KMS-11 (cell line): ENCODE measurements around the gene SNAPIN.

Experiments used
- H2AFZ ChIP-seq: fragments of 200-600 bp; sonication (generic); 2 replicates; pipeline ENCODE4 v1.6.1; 2016; ENCODE audit warnings: antibody characterized with exemption, mixed run types, low read depth
- H3K27ac ChIP-seq: fragments of 200-600 bp; sonication (generic); 2 replicates; pipeline ENCODE4 v1.6.1; 2016; ENCODE audit warnings: mild to moderate bottlenecking, mixed run types
- H3K27me3 ChIP-seq: fragments of 200-600 bp; sonication (generic); 2 replicates; pipeline ENCODE4 v1.6.1; 2017; ENCODE audit warnings: mild to moderate bottlenecking, low read depth, mixed run types, moderate library complexity; ENCODE audit not compliant: insufficient read depth
- H3K36me3 ChIP-seq: fragments of 200-600 bp; sonication (generic); 2 replicates; pipeline ENCODE4 v1.6.1; 2017; ENCODE audit warnings: mild to moderate bottlenecking, mixed run types; ENCODE audit not compliant: insufficient read depth
- H3K4me1 ChIP-seq: fragments of 200-600 bp; sonication (generic); 2 replicates; pipeline ENCODE4 v1.6.1; 2016; ENCODE audit warnings: mild to moderate bottlenecking, low read depth, mixed run types; ENCODE audit not compliant: poor library complexity, severe bottlenecking
- H3K4me2 ChIP-seq: fragments of 200-600 bp; sonication (generic); 2 replicates; pipeline ENCODE4 v1.7.0; 2016; ENCODE audit warnings: mild to moderate bottlenecking, mixed run types
- H3K4me3 ChIP-seq: fragments of 200-600 bp; sonication (generic); IDR thresholded peaks from 2 replicates; pipeline ENCODE4 v1.6.1; 2017; ENCODE audit warnings: low read depth, low read length, mixed read lengths; ENCODE audit not compliant: insufficient read depth
- H3K79me2 ChIP-seq: fragments of 200-600 bp; sonication (generic); 2 replicates; pipeline ENCODE4 v1.6.1; 2016; ENCODE audit warnings: low read depth, mixed run types; ENCODE audit not compliant: insufficient read depth
- H3K9ac ChIP-seq: fragments of 200-600 bp; sonication (generic); 2 replicates; pipeline ENCODE4 v1.6.1; 2016; ENCODE audit warnings: mild to moderate bottlenecking, mixed run types
- H4K20me1 ChIP-seq: fragments of 200-600 bp; sonication (generic); 2 replicates; pipeline ENCODE4 v1.6.1; 2016; ENCODE audit warnings: mild to moderate bottlenecking, mixed run types; ENCODE audit not compliant: insufficient read depth
- CTCF ChIP-seq: fragments of 200-600 bp; sonication (generic); conservative IDR thresholded peaks from 2 replicates; pipeline ENCODE4 v1.6.1; 2017; ENCODE audit warnings: low read depth, mild to moderate bottlenecking, antibody characterized with exemption, low read length, moderate library complexity, mixed read lengths

SNAPIN gene

GRCh38 chr1:153659175-153659534, 652 bp downstream of the SNAPIN start:
- H3K9ac ChIP-seq = peak overlapping the region; percentile 73; the same call in 1 of the 2 replicates
- no peaks in the 10 kb centered on the region for H3K27me3 ChIP-seq
- H4K20me1 ChIP-seq = no peaks in the 10 kb centered on the region
- peak overlapping the region; percentile 49; the same call in 1 of the 2 replicates for H3K27ac ChIP-seq
- no peak for TF ChIP-seq CTCF
- peak overlapping the region; percentile 97 for H2AFZ ChIP-seq
- peaks cover 18% of the 10 kb centered on the region for H3K79me2 ChIP-seq
- peak overlapping the region; percentile 100 for H3K4me3 ChIP-seq
- peaks cover 15% of the 10 kb centered on the region for H3K4me1 ChIP-seq
- peak overlapping the region; percentile 66 for H3K4me2 ChIP-seq
- H3K36me3 ChIP-seq = peaks cover 33% of the 10 kb centered on the region; the same call in 1 of the 2 replicates

GRCh38 chr1:153659656-153660055, 1.2 kb downstream of the SNAPIN start:
- H2AFZ ChIP-seq = no peak overlapping the region
- no peaks in the 10 kb centered on the region for H4K20me1 ChIP-seq
- H3K36me3 ChIP-seq = peaks cover 38% of the 10 kb centered on the region; the same call in 1 of the 2 replicates
- no peak overlapping the region; the same call in 1 of the 2 replicates for H3K27ac ChIP-seq
- H3K79me2 ChIP-seq = peaks cover 23% of the 10 kb centered on the region
- H3K9ac ChIP-seq = no peak overlapping the region; the same call in 1 of the 2 replicates
- H3K4me3 ChIP-seq = peak overlapping the region; percentile 100
- no peak for TF ChIP-seq CTCF
- H3K4me1 ChIP-seq = peaks cover 15% of the 10 kb centered on the region
- no peaks in the 10 kb centered on the region for H3K27me3 ChIP-seq
- H3K4me2 ChIP-seq = peak overlapping the region; percentile 66

GRCh38 chr1:153661111-153661708, 2.7 kb downstream of the SNAPIN start:
- H3K4me2 ChIP-seq = no peak overlapping the region
- H3K9ac ChIP-seq = no peak overlapping the region
- peaks cover 31% of the 10 kb centered on the region for H3K79me2 ChIP-seq
- peaks cover 29% of the 10 kb centered on the region for H3K4me1 ChIP-seq
- no peak for TF ChIP-seq CTCF
- H3K36me3 ChIP-seq = peaks cover 52% of the 10 kb centered on the region; the same call in 1 of the 2 replicates
- H3K4me3 ChIP-seq = no peak overlapping the region
- H3K27me3 ChIP-seq = no peaks in the 10 kb centered on the region
- no peaks in the 10 kb centered on the region for H4K20me1 ChIP-seq
- no peak overlapping the region for H2AFZ ChIP-seq
- peak overlapping the region; percentile 0; the same call in 1 of the 2 replicates for H3K27ac ChIP-seq

- Histone ChIP-seq H3K36me3 (peaks cover 62% of the 10 kb centered on the region; the same call in 1 of the 2 replicates), H3K79me2 (peaks cover 41% of the 10 kb centered on the region), H3K4me3 (no peak overlapping the region), H3K27me3 (no peaks in the 10 kb centered on the region), H3K4me2 (no peak overlapping the region), H3K27ac (peak overlapping the region; percentile 0; the same call in 1 of the 2 replicates), H4K20me1 (no peaks in the 10 kb centered on the region), H3K9ac (no peak overlapping the region), H2AFZ (no peak overlapping the region), H3K4me1 (peaks cover 34% of the 10 kb centered on the region)
- TF ChIP-seq CTCF = no peak
Observed at GRCh38 chr1:153662269-153662668, 3.8 kb downstream of the SNAPIN start.
